NOMO-1 treated with dmso at 0.1 percent for 144 hours (cell line): ENCODE results near the gene PFKFB4.
"Not testable (repeated sequence)": the region's sequence is repeated elsewhere in the genome, so short reads cannot be mapped to it uniquely, and the experiment has no call there.

Experiments
- DNase-seq: peaks from one replicate; lab custom pipeline; 2025; ENCODE audit not compliant: unreplicated experiment; lab: John Stamatoyannopoulos, UW

The PFKFB4 gene

GRCh38 chr3:48561045-48561736, 4.6 kb upstream of the PFKFB4 start:
- peak; percentile 36 for DNase-seq

GRCh38 chr3:48560648-48561018, 4.0 kb upstream of the PFKFB4 start:
- no peak for DNase-seq

GRCh38 chr3:48558493-48559134, 2.0 kb upstream of the PFKFB4 start:
- peak; percentile 35 for DNase-seq

- no peak for DNase-seq
Observed at GRCh38 chr3:48555949-48556795, 431 bp downstream of the PFKFB4 start.

GRCh38 chr3:48555231-48555948, 1.2 kb downstream of the PFKFB4 start:
- no peak for DNase-seq

- DNase-seq, result no peak
Observed at GRCh38 chr3:48553886-48554845, 2.4 kb downstream of the PFKFB4 start.

GRCh38 chr3:48553361-48553760, 3.2 kb downstream of the PFKFB4 start:
- DNase-seq, result no peak

- DNase-seq, result no peak
Observed at GRCh38 chr3:48552111-48552951, 4.3 kb downstream of the PFKFB4 start.

GRCh38 chr3:48551651-48552050, 5.0 kb downstream of the PFKFB4 start:
- DNase-seq, result not testable (repeated sequence)

- DNase-seq, result peak; percentile 89
Observed at GRCh38 chr3:48548729-48549705, 7.6 kb downstream of the PFKFB4 start.

GRCh38 chr3:48548126-48548525, 8.5 kb downstream of the PFKFB4 start:
- no peak for DNase-seq

- no peak for DNase-seq
Observed at GRCh38 chr3:48546203-48546829, 10.3 kb downstream of the PFKFB4 start.

GRCh38 chr3:48544141-48544540, 12.5 kb downstream of the PFKFB4 start:
- no peak for DNase-seq

- DNase-seq, result no peak
Observed at GRCh38 chr3:48543271-48543866, 13.2 kb downstream of the PFKFB4 start.

- DNase-seq, result no peak
Observed at GRCh38 chr3:48538451-48538850, 18.2 kb downstream of the PFKFB4 start.

GRCh38 chr3:48536785-48537184, 19.8 kb downstream of the PFKFB4 start:
- no peak for DNase-seq

GRCh38 chr3:48536116-48536515, 20.5 kb downstream of the PFKFB4 start:
- no peak for DNase-seq
